GM20000 (cell line): Measurements from ENCODE around the gene MYBPC3.

Experiments used
- DNase-seq: peaks from one replicate; pipeline ENCODE4 v3.0.0; 2012; ENCODE audit warnings: low spot score
- CTCF ChIP-seq: IDR thresholded peaks from 2 replicates; pipeline ENCODE4 v1.5.1; 2012; ENCODE audit warnings: mild to moderate bottlenecking, control low read depth; ENCODE audit errors: extremely low read depth, missing control alignments

Gene MYBPC3

GRCh38 chr11:47342036-47342803, 10.3 kb downstream of the MYBPC3 start:
- no peak for TF ChIP-seq CTCF
- no peak for DNase-seq

- no peak for DNase-seq
- no peak for TF ChIP-seq CTCF
Measured at GRCh38 chr11:47340980-47341775, 11.3 kb downstream of the MYBPC3 start.

- no peak for DNase-seq
- no peak for TF ChIP-seq CTCF
Measured at GRCh38 chr11:47340010-47340409, 12.5 kb downstream of the MYBPC3 start.

- no peak for DNase-seq
- TF ChIP-seq CTCF = no peak
Measured at GRCh38 chr11:47338396-47339241, 13.9 kb downstream of the MYBPC3 start.

GRCh38 chr11:47337229-47337924, 15.1 kb downstream of the MYBPC3 start:
- no peak for DNase-seq
- TF ChIP-seq CTCF = no peak

GRCh38 chr11:47336595-47336994, 15.9 kb downstream of the MYBPC3 start:
- DNase-seq = no peak

More at GRCh38 chr11:47336595-47336994, 15.9 kb downstream of the MYBPC3 start:
- TF ChIP-seq CTCF = no peak
